WTC11 (cell line): Measurements from ENCODE around the gene TUBB4B.

Experiments
- ATF2 ChIP-seq: sonication (generic); formaldehyde crosslinking; IDR thresholded peaks from 2 replicates; pipeline ENCODE4 v1.8.1; 2022; ENCODE audit warnings: low read depth, missing genetic modification reagents, borderline replicate concordance
- CTCF ChIP-seq: fragments of 200-600 bp; IDR thresholded peaks from 2 replicates; pipeline ENCODE4 v1.8.0; 2022; ENCODE audit warnings: antibody characterized with exemption
- SP1 ChIP-seq: sonication (generic); formaldehyde crosslinking; conservative IDR thresholded peaks from 2 replicates; pipeline ENCODE4 v1.8.1; 2022; ENCODE audit warnings: missing genetic modification reagents
- STAT6 ChIP-seq: sonication (generic); formaldehyde crosslinking; conservative IDR thresholded peaks from 2 replicates; pipeline ENCODE4 v1.8.1; 2023; ENCODE audit warnings: mild to moderate bottlenecking, low read depth, missing genetic modification reagents, moderate library complexity
- TEAD4 ChIP-seq: sonication (generic); formaldehyde crosslinking; IDR thresholded peaks from 2 replicates; pipeline ENCODE4 v1.8.0; 2022; ENCODE audit warnings: mild to moderate bottlenecking, missing genetic modification reagents
- ZBTB43 ChIP-seq: sonication (generic); formaldehyde crosslinking; IDR thresholded peaks from 2 replicates; pipeline ENCODE4 v1.8.1; 2023; ENCODE audit warnings: mild to moderate bottlenecking, missing genetic modification reagents

- TF ChIP-seq CTCF (no peak), TEAD4 (no peak), STAT6 (CRISPR knock-in tag) (no peak), ZBTB43 (CRISPR knock-in tag) (no peak), ATF2 (CRISPR knock-in tag) (no peak), SP1 (CRISPR knock-in tag) (no peak)
These were observed 20.0 kb upstream of the TUBB4B start for GRCh38 chr9:137221095-137221505.
